ENCODE results near the gene SSX2B.
"Not testable (repeated sequence)": the region's sequence is repeated elsewhere in the genome, so short reads cannot be mapped to it uniquely, and the experiment has no call there.

The SSX2B gene, protein sequence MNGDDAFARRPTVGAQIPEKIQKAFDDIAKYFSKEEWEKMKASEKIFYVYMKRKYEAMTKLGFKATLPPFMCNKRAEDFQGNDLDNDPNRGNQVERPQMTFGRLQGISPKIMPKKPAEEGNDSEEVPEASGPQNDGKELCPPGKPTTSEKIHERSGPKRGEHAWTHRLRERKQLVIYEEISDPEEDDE

DNA sequence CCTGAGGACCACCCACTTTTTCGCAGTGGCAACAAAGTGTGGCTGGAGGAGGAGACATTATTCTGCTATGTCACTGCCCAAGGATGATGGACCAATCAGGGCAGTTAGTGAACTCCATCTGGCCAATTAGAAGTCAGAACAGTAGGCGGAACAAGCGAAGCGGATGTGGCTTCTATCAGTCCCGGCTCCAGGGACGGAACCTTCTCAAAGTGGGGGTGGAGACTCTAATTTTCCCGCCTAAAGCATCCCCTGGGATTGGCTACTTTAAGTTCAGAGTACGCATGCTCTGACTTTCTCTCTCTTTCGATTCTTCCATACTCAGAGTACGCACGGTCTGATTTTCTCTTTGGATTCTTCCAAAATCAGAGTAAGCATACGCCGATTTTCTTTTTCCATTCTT, at the start of gene SSX2B:
SSX2B (plus strand) TSS at position 301 of the 400 bp plus-strand sequence. CDS start 1,429 bp downstream, outside the sequence.
- not testable (repeated sequence) for DNase-seq

DNA sequence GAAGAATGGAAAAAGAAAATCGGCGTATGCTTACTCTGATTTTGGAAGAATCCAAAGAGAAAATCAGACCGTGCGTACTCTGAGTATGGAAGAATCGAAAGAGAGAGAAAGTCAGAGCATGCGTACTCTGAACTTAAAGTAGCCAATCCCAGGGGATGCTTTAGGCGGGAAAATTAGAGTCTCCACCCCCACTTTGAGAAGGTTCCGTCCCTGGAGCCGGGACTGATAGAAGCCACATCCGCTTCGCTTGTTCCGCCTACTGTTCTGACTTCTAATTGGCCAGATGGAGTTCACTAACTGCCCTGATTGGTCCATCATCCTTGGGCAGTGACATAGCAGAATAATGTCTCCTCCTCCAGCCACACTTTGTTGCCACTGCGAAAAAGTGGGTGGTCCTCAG, 44.0 kb upstream of the SSX2B start, which contains the start of gene SSX2:
SSX2 (minus strand) TSS at position 101 of the 400 bp plus-strand sequence. CDS start 1,429 bp downstream, outside the sequence.
- DNase-seq = not testable (repeated sequence)

DNA sequence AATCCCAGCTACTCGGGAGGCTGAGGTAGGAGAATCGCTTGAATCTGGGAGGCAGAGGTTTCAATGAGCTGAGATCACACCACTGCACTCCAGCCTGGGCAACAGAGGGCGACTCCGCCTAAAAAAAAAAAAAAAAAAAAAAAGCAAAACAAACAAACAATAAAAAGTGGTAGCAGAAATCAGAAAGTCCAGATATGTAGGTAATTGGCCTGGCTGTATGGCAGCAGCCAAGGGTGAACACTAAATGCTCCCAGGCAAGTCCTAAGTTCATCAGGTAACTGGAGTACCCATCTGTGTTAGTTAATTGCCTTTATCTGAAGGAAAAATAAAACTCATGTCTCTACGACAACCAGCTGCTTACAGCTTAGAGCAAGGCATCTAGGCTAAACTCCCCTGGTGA, 14.9 kb downstream of the SSX2B start:
- DNase-seq = not testable (repeated sequence)

DNA sequence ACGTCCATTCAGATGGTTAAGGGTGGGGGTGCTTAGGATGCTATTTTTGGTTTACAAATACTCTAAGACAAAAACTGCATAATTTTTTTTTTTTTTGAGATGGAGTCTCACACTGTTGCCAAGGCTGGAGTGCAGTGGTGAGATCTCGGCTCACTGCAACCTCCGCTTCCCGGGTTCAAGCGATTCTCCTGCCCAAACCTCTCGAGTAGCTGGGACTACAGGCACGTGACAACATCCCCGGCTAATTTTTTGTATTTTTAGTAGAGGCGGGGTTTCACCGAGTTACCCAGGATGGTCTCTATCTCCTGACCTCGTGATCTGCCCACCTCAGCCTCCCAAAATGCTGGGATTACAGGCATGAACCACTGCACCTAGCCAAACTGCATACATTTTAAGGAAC, 22.5 kb downstream of the SSX2B start:
- not testable (repeated sequence) for DNase-seq

DNA sequence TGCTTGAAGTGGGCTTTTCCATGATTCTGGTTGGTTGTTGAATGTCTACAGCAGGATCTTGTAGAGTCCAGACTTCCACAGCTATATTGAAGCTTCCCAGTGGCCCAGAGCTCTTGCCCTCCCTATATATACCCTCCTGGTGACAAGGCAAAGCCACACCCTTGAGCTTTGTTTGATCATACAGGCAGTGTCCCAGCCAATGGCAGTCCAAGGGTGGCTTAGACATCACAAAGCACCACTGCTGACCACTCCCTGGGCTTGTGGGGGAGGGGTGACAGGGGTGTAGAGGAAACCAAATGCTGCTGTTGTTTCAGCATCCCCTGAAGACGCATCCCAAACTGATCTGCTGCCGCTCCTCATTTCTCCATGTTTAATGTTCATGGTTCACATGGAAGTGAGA, 46.3 kb downstream of the SSX2B start, which contains the start of gene SPANXN5:
SPANXN5 (minus strand) TSS at position 101 of the 400 bp plus-strand sequence; CDS start at position 22, 79 bp downstream.
- not testable (repeated sequence) for DNase-seq

DNA sequence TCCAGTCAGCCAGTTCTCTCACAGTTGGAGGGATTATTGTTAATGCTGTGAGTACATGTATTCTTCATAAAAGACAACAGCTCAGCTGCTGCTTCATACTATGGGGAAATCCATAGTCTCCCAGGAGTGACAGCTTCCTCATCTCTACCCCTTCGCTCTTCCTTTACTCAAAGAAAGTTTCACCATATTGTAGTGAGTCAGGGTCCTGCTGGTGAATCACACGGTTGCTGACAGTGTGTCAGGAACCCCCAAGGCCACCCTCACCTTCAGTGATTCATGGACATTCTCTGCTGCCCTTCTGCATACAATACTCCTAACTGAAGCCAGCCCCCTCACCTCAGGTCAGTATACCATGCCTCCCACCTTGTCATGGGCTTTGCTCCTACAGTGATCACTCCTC, 53.8 kb downstream of the SSX2B start:
- DNase-seq = not testable (repeated sequence)
